Measurements from ENCODE around the gene TMEM130.

TMEM130 gene

GRCh38 chr7:98840722-98841121 is 29.1 kb downstream of the TMEM130 start:
- DNase-seq: no peak

GRCh38 chr7:98840096-98840495 is 29.7 kb downstream of the TMEM130 start:
- no peak for DNase-seq

- no peak for DNase-seq
Measured at GRCh38 chr7:98837630-98837972, 32.2 kb downstream of the TMEM130 start.

GRCh38 chr7:98836811-98837629 is 32.8 kb downstream of the TMEM130 start:
- DNase-seq: peak; percentile 55

GRCh38 chr7:98834949-98835348 is 34.9 kb downstream of the TMEM130 start:
- no peak for DNase-seq

GRCh38 chr7:98833022-98833421 is 36.8 kb downstream of the TMEM130 start:
- DNase-seq: no peak

- DNase-seq: peak; percentile 59
Measured at GRCh38 chr7:98831641-98832221, 38.1 kb downstream of the TMEM130 start.

GRCh38 chr7:98830972-98831548 is 38.8 kb downstream of the TMEM130 start:
- no peak for DNase-seq

GRCh38 chr7:98828368-98828767 is 41.4 kb downstream of the TMEM130 start:
- DNase-seq: no peak

GRCh38 chr7:98827258-98827657 is 42.6 kb downstream of the TMEM130 start:
- no peak for DNase-seq

- no peak for DNase-seq
Measured at GRCh38 chr7:98826811-98827231, 43.0 kb downstream of the TMEM130 start.

GRCh38 chr7:98826387-98826786 is 43.4 kb downstream of the TMEM130 start:
- no peak for DNase-seq

GRCh38 chr7:98823226-98823625 is 46.6 kb downstream of the TMEM130 start:
- DNase-seq: no peak

GRCh38 chr7:98821348-98821747 is 48.5 kb downstream of the TMEM130 start:
- DNase-seq: no peak

GRCh38 chr7:98816967-98817710 is 52.7 kb downstream of the TMEM130 start:
- DNase-seq: no peak

GRCh38 chr7:98816241-98816640 is 53.6 kb downstream of the TMEM130 start:
- no peak for DNase-seq

GRCh38 chr7:98815313-98815712 is 54.5 kb downstream of the TMEM130 start:
- no peak for DNase-seq

GRCh38 chr7:98811299-98811698 is 58.5 kb downstream of the TMEM130 start:
- DNase-seq: no peak

- no peak for DNase-seq
Measured at GRCh38 chr7:98810153-98810802, 59.5 kb downstream of the TMEM130 start.

- DNase-seq: no peak
Measured at GRCh38 chr7:98808751-98809460, 60.9 kb downstream of the TMEM130 start.

GRCh38 chr7:98807068-98808048 is 62.5 kb downstream of the TMEM130 start:
- no peak for DNase-seq
